ENCODE measurements around the gene WDR12.
"Not testable (repeated sequence)": the region's sequence is repeated elsewhere in the genome, so short reads cannot be mapped to it uniquely, and the experiment has no call there.

Gene WDR12

DNA sequence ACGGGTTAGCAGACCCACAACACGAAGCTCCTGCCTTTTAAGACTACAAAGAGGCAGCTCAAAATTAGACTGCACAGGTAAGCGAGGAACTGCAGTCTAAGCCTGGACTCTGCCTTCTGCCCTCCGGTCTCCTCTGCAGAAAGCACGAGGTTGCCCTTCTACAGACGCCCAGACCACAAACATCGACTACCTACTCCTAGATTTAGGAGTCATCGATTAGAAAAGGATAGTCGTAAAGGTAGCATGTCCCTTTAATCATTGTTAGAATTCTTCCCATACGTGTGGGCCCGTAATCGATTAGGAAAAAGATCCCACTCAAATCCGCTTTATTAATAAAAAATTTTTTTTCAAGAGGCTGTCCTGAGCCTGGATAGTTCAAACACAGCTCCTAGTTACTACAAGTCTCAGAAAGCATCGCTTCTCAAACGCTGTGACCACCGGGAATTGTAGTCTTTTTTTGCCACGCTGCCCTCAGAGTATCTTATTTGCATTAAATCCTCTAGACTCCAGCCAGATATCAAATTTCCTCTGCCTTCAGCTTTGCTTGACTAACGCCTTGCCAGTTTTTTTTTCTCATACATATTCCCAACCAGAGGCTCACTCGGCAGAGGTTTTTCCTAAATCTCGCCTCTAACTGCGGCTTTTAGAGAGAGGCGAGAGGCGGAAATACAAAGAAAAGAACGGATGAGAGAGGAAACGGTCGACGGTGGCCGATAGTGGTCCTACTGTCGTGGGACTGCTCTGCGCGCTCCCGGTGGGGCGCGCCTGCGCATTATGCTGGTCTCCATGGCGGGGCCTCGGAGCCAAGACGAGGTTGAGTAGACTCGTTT lies at the start of gene WDR12, which contains the start of gene CARF:
Gene WDR12 (minus strand): TSS at position 162 of the 830 bp plus-strand sequence. CDS start 197 bp downstream, outside the sequence.
Gene CARF (plus strand): TSS at position 764 of the 830 bp plus-strand sequence. CDS start 29,628 bp downstream, outside the sequence.
- peak; percentile 87 for DNase-seq

DNA sequence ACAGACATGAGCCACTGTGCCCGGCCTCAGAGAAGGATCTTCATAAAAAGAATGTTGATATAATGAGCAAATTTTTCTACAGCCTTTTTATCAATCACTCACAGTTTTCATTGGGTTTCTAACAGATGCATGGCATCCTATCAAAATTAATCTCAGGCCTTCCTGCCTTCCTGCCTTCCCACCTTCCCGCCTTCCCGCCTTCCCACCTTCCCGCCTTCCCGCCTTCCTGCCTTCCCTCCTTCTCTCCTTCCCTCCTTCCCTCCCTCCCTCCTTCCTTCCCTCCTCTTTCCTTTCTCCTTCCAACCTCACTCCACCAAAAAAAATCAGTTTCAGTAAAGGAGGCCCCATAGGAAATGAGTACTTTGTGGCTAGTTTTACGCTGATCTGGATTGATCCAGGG lies 49.1 kb upstream of the WDR12 start:
- DNase-seq = no peak

DNA sequence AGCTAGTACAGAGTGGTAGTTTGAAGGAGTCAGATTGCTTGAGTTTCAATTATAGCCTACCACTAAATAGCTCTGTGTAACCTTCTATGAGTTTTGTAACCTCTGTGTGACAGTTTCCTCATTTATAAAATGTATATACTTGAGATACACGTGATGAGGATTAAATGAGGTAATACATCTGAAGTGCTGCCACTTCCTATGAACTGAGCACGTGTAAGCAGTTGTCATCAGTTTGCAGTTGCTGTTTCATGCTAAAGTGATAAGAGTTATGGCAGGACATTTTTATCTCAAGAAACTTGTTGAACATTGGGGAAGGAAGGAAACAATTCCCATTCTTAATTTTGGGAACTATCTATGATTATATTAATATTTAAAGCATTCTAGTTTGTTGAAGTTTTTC lies 39.1 kb upstream of the WDR12 start:
- no peak for DNase-seq

DNA sequence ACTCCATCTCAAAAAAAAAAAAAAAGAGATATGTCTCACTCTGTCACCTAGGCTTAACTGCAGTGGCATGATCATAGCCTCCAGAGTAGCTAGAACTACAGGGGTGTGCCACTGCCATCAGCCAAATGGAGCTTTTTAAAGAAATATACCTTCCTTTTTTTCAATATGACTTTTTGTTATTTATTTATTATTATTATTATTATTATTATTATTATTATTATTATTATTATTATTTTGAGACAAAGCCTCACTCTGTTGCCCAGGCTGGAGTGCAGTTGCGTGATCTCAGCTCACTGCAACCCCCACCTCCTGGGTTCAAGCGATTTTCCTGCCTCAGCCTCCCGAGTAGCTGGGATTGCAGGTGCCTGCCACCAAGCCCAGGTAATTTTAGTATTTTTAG lies 37.9 kb upstream of the WDR12 start:
- not testable (repeated sequence) for DNase-seq

DNA sequence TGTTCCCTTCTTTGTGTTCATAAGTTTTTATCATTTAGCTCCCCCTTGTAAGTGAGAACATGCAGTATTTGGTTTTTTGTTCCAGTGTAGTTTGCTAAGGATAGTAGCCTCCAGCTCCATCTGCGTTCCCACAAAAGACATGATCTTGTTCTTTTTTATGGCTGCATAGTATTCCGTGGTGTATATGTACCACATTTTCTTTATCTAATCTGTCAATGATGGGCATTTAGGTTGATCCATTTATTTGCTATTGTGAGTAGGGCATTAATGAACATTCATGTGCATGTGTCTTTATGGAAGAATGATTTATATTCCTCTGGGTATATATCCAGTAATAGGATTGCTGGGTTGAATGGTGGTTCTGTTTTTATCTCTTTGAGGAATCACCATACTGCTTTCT lies 34.0 kb upstream of the WDR12 start:
- no peak for DNase-seq

DNA sequence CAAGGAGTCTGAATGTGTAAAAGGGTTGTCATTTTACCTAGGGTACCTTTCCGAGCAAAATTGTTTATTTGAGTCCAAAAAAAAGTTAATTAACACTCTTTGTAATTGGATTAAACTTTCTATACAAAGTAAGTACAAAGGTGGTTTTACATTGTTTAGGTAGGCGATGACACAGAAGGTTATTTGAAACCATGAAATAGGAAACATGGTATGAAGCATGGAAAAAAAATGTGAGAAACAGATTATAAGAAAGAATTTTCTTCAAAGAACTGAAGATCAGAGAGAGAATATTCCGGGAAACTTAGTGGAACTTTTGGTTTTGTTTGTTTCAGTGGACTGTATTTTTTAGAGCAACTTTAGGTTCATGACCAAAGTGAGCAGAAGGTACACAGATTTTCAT lies 33.3 kb upstream of the WDR12 start:
- DNase-seq = no peak

DNA sequence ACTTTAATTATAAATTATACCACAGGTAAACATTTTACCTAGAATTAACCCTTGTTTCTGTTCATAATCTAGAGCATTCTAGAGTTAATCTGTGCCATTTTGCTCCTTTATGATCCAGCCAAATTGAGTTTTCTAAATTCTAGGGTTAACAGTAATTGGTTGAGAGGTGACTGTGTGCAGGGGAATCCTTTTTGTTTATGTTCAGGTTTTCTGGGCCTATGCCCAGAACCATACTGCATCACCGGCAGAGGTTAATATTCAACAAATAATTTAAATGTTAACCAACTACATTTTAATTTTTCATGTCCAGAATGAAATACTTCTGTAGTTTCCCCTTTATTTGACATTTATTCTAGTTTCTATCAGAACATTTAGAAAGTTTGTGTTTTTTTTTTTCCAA lies 32.9 kb upstream of the WDR12 start:
- DNase-seq = no peak

DNA sequence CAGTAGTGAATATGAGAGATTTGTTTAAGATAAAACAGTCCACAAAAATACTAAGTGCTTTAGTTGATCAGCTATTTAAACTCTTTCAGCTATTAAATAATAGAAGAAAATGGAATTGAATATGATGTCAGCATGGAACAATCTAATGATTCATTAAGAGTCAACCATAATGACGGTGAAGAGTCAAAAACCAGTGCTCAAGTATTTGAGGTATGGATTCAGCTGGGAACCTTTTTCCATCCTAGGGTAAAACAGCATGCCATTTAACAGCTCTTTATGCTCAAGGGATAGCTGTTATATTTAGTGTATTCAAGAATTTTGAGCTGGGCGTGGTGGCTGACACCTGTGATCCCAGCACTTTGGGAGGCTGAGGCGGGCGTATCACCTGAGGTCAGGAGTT lies 30.3 kb upstream of the WDR12 start:
- DNase-seq = no peak

DNA sequence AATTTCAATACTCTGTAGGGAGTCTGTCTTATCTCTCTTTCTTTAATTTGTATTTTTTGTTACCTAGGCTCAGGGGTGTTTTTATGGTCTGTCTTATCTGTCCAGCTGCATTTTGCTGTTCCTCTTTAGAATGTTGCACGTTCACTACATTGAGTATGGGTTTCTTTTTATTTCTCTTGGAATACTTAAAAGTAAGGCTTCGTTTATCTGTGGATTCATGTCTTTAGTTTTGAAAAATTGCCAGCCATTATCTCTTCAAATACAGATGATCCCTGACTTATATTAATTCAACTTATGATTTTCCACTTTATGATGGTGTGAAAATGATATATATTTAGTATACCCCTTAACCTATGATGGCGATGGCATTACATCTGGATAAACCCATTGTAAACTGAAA lies 27.5 kb upstream of the WDR12 start:
- no peak for DNase-seq

DNA sequence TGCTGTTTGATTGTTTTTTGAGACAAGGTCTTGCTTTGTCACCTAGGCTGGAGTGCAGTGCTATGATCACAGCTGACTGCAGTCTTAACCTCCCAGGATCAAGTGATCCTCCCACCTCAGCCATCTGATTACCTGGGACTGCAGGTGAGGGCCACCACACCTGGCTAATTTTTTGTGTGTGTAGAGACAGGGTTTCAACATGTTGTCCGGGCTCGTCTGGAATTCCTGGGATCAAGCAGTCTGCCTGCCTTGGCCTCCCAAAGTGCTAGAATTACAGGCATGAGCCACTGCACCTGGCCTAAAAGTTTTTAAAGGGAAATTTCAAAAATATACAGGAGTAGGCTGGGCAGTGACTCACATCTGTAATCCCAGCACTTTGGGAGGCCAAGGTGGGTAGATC lies 23.0 kb upstream of the WDR12 start:
- no peak for DNase-seq

DNA sequence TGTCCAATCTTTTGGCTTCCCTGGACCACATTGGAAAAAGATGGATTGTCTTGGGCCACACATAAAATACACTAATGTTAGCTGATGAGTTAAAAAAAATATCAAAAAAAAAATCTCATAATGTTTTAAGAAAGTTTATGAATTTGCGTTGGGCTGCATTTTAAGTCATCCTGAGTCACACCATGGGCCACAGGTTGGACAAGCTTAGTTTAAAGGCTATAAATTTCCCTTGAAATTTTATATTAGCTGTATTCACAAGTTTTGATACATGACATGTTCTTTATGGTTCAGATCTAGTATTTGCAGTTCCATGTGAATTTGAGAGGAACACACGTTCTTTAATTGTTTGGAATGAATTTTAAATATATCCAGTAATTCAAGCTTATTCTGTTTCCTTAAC lies 22.5 kb upstream of the WDR12 start:
- DNase-seq = no peak

DNA sequence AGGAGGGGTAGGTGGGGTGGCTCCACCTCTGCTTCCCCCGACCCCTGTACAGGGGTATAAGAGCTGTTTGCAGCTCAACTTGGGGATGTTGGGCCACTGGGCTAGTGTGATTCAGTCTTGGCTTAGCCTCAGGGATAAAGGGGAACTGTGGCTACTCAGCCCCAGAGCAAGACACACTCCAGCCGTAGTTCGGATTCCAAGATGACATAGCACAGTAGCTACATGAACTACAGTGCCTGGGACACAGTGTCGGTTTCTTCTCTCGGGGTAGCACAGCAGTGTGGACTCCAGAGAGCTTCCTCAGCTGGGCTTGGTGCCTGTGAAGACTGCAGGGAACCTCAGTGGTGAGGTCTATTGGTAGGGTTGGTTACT lies 21.7 kb upstream of the WDR12 start:
- DNase-seq = no peak

DNA sequence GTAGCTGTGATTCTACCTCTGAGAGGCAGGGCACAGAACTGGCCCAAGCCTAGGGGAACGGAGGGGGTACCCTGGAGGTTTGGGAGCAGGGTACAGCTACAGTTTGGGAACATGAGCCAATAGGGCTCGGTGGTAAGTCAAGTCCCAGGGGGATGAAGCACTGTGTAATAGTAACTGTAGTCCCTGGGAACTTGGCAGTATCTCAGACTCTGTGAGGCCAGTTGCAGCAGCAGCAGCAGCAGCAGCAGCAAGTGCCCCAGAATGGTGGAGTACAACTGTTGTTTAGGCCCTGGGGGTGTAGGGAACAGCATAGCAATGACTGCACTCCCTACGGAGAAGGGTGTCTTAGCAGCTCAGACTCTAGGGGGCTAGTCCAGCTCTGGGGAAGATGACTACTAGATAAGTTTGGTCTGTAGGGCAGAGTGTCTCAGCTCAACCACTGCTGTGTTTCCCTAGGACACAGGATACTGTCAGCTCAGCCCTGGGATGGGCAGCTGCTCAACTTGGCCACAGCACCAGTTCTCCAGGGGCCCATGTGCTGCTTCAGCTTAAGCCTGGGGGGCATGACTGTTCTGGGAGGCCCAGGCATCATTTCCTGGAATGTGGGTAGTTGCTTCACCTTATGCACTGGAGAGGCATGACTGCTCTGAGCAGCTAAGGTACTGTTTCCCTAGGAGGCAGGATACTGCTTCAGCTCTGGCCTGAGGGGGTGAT lies 21.1 kb upstream of the WDR12 start:
- DNase-seq = no peak

DNA sequence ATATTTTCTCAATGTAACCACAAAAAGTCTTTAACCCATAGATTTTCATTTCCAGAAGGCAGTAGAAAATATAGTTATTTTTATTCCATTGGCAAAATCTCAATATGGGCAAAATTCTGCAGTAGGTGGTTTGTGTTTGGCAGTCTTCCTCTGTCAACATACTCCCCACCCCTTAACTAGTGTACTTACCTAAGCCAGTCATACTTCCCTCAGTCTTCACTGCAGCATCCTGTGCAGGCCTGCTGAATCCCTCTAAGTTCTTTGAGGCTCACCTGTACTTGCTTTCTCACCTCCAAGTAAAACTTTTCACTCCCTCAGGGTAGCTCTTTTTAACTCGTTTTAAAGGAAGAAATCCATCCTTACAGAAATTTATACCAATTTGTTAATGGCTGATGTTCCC lies 7.4 kb upstream of the WDR12 start:
- no peak for DNase-seq

DNA sequence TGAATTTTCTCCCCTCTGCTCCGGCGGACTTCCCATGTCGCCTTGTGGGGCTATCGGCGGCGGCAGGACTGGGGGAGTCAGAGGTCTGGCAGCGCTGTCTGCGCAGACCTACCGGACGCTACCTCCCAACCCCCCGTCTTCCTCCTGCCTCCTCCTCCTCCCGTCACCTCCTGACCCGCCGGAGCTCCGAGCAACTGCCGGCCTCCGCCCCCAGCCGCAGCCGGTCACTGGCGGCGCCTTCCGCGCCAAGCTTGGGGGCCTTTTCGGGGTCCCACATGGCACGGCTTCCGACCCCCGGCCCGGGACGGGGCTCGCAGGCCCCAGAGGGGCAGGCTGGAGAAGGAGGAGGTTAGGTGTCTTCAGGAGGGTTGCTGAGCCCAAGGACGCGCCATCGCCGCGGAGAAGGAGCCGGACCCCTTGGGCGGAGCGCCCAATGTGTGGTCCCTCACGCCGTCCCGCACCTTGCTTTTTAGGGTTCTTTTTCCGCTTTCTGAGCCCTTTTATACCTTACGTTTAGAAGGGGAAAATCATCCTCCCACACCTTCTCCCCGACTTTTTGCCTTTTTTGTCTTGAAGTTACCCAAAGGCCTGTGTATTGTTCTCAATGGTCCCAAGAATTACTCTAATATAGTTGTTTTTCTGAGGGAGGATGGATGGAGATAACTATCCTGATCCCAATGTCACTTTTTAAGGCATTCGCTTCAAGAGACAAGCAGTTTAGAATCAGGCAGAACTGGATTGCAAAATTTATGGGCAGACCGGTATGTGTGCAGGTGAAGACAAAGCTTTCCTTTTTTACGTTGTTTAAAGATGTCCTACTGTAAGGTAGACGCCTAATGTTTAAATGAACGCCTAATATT lies 1.1 kb upstream of the WDR12 start:
- not testable (repeated sequence) for DNase-seq

DNA sequence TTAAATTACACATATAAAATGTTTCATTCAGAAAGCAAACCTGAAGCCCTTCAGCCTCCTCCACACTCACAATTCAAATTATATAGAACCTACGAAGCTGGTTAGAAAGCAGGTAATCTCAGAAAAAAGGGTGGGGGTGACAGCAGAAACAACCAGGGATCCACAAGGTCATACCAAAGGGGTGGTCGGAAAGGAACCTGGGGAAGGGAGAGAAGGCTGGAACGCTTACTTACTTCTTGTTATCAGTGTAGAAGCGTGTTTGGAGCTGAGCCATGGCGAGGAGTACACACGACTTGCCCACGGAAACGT lies 316 bp downstream of the WDR12 start:
- no peak for DNase-seq

DNA sequence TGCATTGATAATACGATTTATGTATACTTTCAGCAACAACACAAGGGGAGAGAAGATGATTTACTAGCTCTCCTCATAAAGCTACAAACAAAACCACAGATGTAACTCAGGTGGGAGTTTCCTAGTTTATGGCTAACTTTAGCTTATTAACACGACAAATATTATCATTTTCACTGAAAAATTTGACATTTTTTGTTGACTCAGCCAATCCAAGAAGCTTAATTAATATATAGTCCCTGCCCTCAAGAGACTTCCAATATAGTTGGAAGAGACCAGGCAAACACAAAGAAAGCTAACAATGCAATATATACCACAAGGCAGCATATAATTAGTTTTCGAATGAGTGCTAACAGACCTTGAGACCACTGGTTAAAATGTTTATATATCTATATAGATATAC lies 775 bp downstream of the WDR12 start:
- DNase-seq = no peak

DNA sequence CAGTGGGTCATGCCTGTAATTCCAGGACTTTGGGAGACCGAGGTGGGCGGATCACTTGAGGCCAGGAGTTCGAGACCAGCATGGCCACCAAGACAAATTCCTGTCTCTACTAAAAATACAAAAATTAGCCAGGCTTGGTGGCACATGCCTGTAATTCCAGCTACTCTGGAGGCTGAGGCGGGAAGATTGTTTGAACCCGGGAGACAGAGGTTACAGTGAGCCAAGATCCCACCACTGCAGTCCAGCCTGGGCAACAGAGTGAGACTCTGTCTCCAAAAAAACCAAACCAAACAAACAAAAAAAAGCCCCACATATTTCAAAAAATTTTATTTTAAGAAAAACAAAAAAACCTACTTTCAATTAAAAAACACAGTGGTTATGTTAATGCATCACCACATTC lies 1.2 kb downstream of the WDR12 start:
- not testable (repeated sequence) for DNase-seq

DNA sequence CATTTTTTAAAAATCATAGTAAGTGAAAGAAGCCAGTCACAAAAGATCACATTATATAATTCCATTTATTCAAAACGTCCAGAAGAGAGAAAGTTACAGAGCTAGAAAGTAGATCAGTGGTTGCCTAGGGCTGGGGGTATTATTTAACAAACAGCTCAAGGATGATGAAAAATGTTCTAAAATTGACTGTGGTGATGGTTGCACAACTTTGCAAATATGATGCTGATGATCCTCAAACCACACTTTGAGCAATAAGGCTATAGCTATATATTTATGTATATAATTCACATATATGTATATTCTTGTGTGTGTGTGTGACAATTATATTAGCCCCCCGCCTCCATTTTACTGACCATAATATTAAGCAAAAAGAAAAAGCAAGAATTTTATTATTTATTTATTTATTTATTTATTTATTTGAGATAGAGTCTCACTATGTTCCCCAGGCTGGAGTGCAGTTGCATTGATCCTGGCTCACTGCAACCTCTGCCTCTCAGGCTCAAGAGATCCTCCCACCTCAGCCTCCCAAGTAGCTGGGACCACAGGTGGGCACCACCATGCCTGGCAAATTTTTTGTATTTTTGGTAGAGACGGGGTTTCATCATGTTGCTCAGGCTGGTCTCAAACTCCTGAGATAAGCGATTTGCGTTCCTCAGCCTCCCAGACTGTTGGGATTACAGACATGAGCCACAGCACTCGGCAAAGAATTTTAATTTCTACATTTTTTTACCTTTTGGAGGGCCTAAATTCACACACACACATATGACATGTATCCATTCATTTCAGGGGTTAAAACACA lies 1.9 kb downstream of the WDR12 start:
- no peak for DNase-seq

DNA sequence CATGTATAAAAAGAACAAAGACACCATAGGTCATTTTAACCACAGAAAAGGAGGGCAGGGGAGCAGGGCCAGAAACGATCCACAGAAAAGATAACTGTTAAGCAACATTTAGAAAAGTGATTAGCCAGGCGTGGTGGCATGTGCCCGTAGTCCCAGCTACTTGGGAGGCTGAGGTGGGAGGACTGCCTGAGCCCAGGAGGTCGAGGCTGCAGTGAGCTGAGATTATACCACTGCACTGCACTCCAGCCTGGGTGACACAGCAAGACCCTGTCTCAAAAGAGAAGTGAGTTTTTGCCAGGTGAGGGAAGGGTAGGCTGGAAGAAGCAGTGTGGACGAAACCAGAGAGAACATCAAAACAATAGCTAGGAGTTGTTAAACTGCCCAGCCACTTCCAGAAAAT lies 3.3 kb downstream of the WDR12 start:
- DNase-seq = no peak

DNA sequence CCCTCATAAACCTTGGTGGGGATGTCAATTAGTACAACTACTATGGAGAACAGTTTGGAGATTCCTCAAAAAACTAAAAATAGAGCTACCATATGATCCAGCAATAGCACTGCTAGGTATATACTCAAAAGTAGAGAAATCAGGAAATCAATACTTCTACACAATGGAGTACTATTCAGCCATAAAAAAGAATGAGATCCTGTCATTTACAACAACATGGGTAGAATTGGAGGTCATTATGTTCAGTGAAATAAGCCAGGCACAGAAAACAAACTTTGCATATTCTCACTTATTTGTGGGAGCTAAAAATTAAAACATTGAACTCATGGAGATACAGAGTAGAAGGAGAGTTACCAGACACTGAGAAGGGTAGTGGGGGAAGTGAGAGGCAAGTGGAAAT lies 6.0 kb downstream of the WDR12 start:
- DNase-seq = not testable (repeated sequence)

DNA sequence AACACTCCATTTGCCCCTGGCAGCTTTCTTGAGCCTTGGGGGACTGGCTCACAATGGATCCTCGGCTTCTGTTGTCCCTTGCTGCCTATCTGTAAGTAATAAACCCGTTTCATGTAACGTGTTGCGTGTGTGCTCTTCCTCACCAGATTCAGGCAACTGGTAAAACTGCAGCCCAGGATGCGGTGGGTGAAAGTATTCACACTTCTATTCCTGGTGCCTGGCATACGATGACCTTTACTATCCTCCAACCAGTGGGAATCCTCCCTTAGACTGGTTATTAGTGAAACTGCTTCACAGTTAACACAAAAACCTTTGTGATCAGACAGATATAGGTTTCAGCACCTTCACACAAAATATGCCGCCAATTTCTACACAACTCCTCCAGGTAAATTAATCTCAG lies 26.3 kb downstream of the WDR12 start:
- DNase-seq = no peak
